ENCODE measurements around the gene CARD14. TPM values are rescaled to one million over a fixed set of nuclear protein-coding genes. Genes with fewer than 3 reads are reported as not detected.
A peak's percentile ranks its signal among the peaks of the same experiment; 100 is the strongest.

CARD14 gene
- total and polyA plus RNA-seq, 2 of the 13 experiments (the other 11 are each of a cell fraction or from before 2014, with no cell fraction given) = 0.11 TPM; not detected in 1

DNA sequence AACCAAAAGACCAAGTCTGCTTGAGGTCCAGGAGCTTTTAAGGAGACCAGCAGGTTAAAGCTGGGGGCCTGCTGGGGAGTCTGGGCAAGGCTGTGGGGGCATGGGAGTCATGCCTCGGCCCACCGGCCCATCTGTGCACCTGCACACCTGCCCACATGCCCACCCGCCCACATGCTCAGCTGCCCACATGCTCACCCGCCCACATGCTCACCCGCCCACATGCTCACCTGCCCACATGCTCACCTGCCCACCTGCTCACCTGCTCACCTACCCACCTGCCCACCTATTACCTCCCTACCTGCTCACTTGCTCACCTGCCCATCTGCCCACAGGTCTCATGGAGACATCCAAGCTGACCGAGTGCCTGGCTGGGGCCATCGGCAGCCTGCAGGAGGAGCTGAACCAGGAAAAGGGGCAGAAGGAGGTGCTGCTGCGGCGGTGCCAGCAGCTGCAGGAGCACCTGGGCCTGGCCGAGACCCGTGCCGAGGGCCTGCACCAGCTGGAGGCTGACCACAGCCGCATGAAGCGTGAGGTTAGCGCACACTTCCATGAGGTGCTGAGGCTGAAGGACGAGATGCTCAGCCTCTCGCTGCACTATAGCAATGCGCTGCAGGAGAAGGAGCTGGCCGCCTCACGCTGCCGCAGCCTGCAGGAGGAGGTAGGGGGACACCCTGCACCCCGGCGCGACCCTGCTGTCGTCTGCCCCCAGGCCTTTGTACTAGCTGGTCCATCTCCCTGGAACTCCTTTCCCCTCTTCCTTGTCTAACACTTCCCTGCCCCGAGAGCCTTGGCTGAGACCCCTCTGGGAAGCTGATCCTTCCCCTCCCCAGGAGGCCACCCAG lies 14.0 kb downstream of the CARD14 start:
- Histone ChIP-seq H3K4me2 (ENCODE audit: low read depth, low read length) (no peak overlapping the region), H3K27me3 (ENCODE audit: control insufficient read depth in 1 of 2, insufficient read depth in 2 of 2, low read length in 2 of 2) (peaks cover 17 to 97% of the 10 kb centered on the region in 2 experiments), H3K79me2 (ENCODE audit: insufficient read depth, low read length) (no peaks in the 10 kb centered on the region), H3K9ac (ENCODE audit: insufficient read depth, low read depth, low read length) (no peak overlapping the region), H3K4me3 (replicated peaks in 1 of 3; ENCODE audit: insufficient read depth in 1 of 3, low read depth in 2 of 3, low read length in 3 of 3) (no peak overlapping the region), H3K9me3 (ENCODE audit: low read length) (no peaks in the 10 kb centered on the region), H3K4me1 (ENCODE audit: insufficient read depth, low read length) (peaks cover 15% of the 10 kb centered on the region), H2AFZ (ENCODE audit: low read length) (no peak overlapping the region), H3K36me3 (replicated peaks in 1 of 2; ENCODE audit: control insufficient read depth in 1 of 2, insufficient read depth in 2 of 2, low read length in 2 of 2) (no peaks in the 10 kb centered on the region), H4K20me1 (ENCODE audit: insufficient read depth, low read length) (no peaks in the 10 kb centered on the region), H3K27ac (ENCODE audit: extremely low read length, insufficient read depth, low read length) (no peak overlapping the region)
- POLR2A ChIA-PET = interaction anchor here (1.1 kb wide), 1 partner anchor 38 kb away, joined by 3 read pairs; no protein-coding TSS in a partner anchor
- 52% methylated on average over 19 of the region's 26 CpGs for WGBS (ENCODE audit: low lambda C conversion rate)
- no peak for TF ChIP-seq ATF1 (CRISPR knock-in tag; IDR thresholded peaks at IDR 0.05)
- TF ChIP-seq, protein P1, sequence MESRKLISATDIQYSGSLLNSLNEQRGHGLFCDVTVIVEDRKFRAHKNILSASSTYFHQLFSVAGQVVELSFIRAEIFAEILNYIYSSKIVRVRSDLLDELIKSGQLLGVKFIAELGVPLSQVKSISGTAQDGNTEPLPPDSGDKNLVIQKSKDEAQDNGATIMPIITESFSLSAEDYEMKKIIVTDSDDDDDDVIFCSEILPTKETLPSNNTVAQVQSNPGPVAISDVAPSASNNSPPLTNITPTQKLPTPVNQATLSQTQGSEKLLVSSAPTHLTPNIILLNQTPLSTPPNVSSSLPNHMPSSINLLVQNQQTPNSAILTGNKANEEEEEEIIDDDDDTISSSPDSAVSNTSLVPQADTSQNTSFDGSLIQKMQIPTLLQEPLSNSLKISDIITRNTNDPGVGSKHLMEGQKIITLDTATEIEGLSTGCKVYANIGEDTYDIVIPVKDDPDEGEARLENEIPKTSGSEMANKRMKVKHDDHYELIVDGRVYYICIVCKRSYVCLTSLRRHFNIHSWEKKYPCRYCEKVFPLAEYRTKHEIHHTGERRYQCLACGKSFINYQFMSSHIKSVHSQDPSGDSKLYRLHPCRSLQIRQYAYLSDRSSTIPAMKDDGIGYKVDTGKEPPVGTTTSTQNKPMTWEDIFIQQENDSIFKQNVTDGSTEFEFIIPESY (CRISPR knock-in tag; IDR thresholded peaks at IDR 0.05) = peak; percentile 83
- TF ChIP-seq, protein P2, sequence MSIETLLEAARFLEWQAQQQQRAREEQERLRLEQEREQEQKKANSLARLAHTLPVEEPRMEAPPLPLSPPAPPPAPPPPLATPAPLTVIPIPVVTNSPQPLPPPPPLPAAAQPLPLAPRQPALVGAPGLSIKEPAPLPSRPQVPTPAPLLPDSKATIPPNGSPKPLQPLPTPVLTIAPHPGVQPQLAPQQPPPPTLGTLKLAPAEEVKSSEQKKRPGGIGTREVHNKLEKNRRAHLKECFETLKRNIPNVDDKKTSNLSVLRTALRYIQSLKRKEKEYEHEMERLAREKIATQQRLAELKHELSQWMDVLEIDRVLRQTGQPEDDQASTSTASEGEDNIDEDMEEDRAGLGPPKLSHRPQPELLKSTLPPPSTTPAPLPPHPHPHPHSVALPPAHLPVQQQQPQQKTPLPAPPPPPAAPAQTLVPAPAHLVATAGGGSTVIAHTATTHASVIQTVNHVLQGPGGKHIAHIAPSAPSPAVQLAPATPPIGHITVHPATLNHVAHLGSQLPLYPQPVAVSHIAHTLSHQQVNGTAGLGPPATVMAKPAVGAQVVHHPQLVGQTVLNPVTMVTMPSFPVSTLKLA (IDR thresholded peaks at IDR 0.05) = peak; percentile 59
- in situ Hi-C loops (cut with HindIII; ENCODE audit: extremely low pct_ligation_motif_present, low pct_unique_long_range_greater_than_20kb) (no loop called here), intact Hi-C loops (cut with micrococcal nuclease; ENCODE audit: unreplicated experiment) (no loop called here)
- ATAC-seq (peak; percentile 10), DNase-seq (ENCODE audit: low spot score) (no peak), FAIRE-seq (no peak)
- CTCF ChIA-PET (ENCODE audit: low intra/inter-chr PET ratio, low total read pairs) = no interaction called here
- BruUV-seq (replicated peaks) = no TSS peak
